Gastrocnemius medialis (tissue), 4 donors: ENCODE measurements around the gene MLLT10. TPM values are rescaled to one million over a fixed set of nuclear protein-coding genes. Genes with fewer than 3 reads are reported as not detected.

Experiments
- ATAC-seq, 2 donors: fragments of 150-250 bp; one replicate each; pipeline ENCODE4 v1.9.1; 2016
- DNase-seq, 2 donors: peaks; one replicate each; pipeline ENCODE4 v3.0.0-alpha.2; 2019
- H3K27ac ChIP-seq, 4 donors: fragments of 200-600 bp; sonication (generic); 1 replicate in 1 of 4; 2 replicates in 3 of 4; pipeline ENCODE4 v1.5.1; 2016 to 2018; ENCODE audit warnings: mild to moderate bottlenecking in 2 of 4, moderate library complexity in 1 of 4
- H3K27me3 ChIP-seq, 3 donors: fragments of 200-600 bp; sonication (generic) in 2 of 3; 1 replicate in 1 of 3; 2 replicates in 2 of 3; pipeline versions ENCODE4 v1.5.1 to v1.6.0; 2016 to 2019; ENCODE audit warnings: mild to moderate bottlenecking in 1 of 3, moderate library complexity in 1 of 3
- H3K36me3 ChIP-seq, 2 donors: fragments of 200-600 bp; sonication (generic) in 1 of 2; one replicate each; pipeline ENCODE4 v1.5.1; 2017 to 2018
- H3K4me1 ChIP-seq, 2 donors: fragments of 200-600 bp; sonication (generic) in 1 of 2; one replicate each; pipeline ENCODE4 v1.5.1; 2016 to 2017; ENCODE audit warnings: mild to moderate bottlenecking in 2 of 2
- H3K4me3 ChIP-seq, 4 donors: fragments of 200-600 bp; sonication (generic) in 3 of 4; 1 replicate in 1 of 4; 2 replicates in 3 of 4; pipeline ENCODE4 v1.5.1; 2016 to 2019; ENCODE audit warnings: mild to moderate bottlenecking in 2 of 4
- H3K9me3 ChIP-seq, 3 donors: fragments of 200-600 bp; sonication (generic) in 2 of 3; 1 replicate in 1 of 3; 2 replicates in 2 of 3; pipeline ENCODE4 v1.5.1; 2016 to 2019
- CTCF ChIP-seq, 5 experiments: fragments of 450-650 bp in 3 of 5; fragments of 200-600 bp in 2 of 5; sonication (generic) in 2 of 5; IDR thresholded peaks in 4 of 5; conservative IDR thresholded peaks in 1 of 5; 1 replicate in 4 of 5; 2 replicates in 1 of 5; pipeline ENCODE4 v1.5.1; 2016 to 2019; ENCODE audit warnings: antibody characterized with exemption in 5 of 5, mild to moderate bottlenecking in 3 of 5, moderate library complexity in 3 of 5
- POLR2A ChIP-seq, 2 donors: fragments of 450-650 bp; IDR thresholded peaks; one replicate each; pipeline ENCODE4 v1.6.1; 2017; ENCODE audit warnings: antibody characterized with exemption in 2 of 2, mild to moderate bottlenecking in 2 of 2, moderate library complexity in 2 of 2
- in situ Hi-C, 4 donors: fragments of 200-750 bp; cut with MboI; loops; one replicate each; pipeline versions ENCODE4 v1.15.0 to v1.8.0; 2017; ENCODE audit warnings: low sequenced_read_pairs in 4 of 4
- intact Hi-C: fragments of 100-400 bp; cut with DNase I; formaldehyde crosslinking; loops from one replicate; pipeline ENCODE4 v1.15.1; 2023; ENCODE audit warnings: low total_unique reads
- total RNA-seq, 4 donors: library from RNA; depleted of rRNA; stranded (reverse); fragments of >200 nt; gene quantifications; one replicate each; pipeline versions ENCODE4 v1.1.0 to v1.2.3, GENCODE V29; 2016

The MLLT10 gene
- total RNA-seq, 4 donors from 2014 or later, result 13.6 to 26.6 (median 21.6) TPM

- H3K27ac ChIP-seq, result no peak overlapping the region
- DNase-seq, result no peak
- intact Hi-C loops (no loop called here), in situ Hi-C loops (loop anchor here in 2 of 4 donors (5.0 to 25.0 kb wide), 2 partner anchors 230 to 810 kb away; partner anchors contain the start of genes BMI1 (in 1 of the 2) and COMMD3 (in 1 of the 2))
- TF ChIP-seq POLR2A (IDR thresholded peaks at IDR 0.05), result no peak
- no peak for TF ChIP-seq CTCF (IDR thresholded peaks at IDR 0.05 in 4 of 5, conservative IDR thresholded peaks at IDR 0.05 in 1 of 5)
- H3K9me3 ChIP-seq, result no peaks in the 10 kb centered on the region
- peaks cover 0 to 24% (median 24%) of the 10 kb centered on the region in 3 donors for H3K27me3 ChIP-seq
- H3K4me1 ChIP-seq, result peaks cover 2 to 3% of the 10 kb centered on the region in 2 donors
- H3K4me3 ChIP-seq, result no peak overlapping the region
- ATAC-seq, result no peak
- H3K36me3 ChIP-seq, result no peaks in the 10 kb centered on the region
Observed at GRCh38 chr10:21502348-21502740, 31.7 kb upstream of the MLLT10 start.

GRCh38 chr10:21503542-21503941 lies 30.5 kb upstream of the MLLT10 start:
- Histone ChIP-seq H3K9me3 (no peaks in the 10 kb centered on the region), H3K27me3 (peaks cover 0 to 20% (median 17%) of the 10 kb centered on the region in 3 donors), H3K4me3 (no peak overlapping the region), H3K27ac (no peak overlapping the region), H3K4me1 (no peaks in the 10 kb centered on the region), H3K36me3 (no peaks in the 10 kb centered on the region)
- intact Hi-C loops, result no loop called here
- no peak for ATAC-seq
- no peak for DNase-seq
- no peak for TF ChIP-seq POLR2A (IDR thresholded peaks at IDR 0.05)
- TF ChIP-seq CTCF (IDR thresholded peaks at IDR 0.05 in 4 of 5, conservative IDR thresholded peaks at IDR 0.05 in 1 of 5), result no peak
- in situ Hi-C loops, result loop anchor here in 2 of 4 donors (5.0 to 25.0 kb wide), 2 partner anchors 229 to 809 kb away; partner anchors contain the start of genes BMI1 (in 1 of the 2) and COMMD3 (in 1 of the 2)

- in situ Hi-C loops, result loop anchor here in 1 of 4 donors (25.0 kb wide), 1 partner anchor 807 kb away; the partner anchor contains the start of genes BMI1 and COMMD3
- Histone ChIP-seq H3K4me1 (no peaks in the 10 kb centered on the region), H3K36me3 (no peaks in the 10 kb centered on the region), H3K27me3 (peaks cover 0 to 20% (median 0%) of the 10 kb centered on the region in 3 donors), H3K9me3 (no peaks in the 10 kb centered on the region), H3K27ac (no peak overlapping the region), H3K4me3 (no peak overlapping the region)
- DNase-seq (no peak), ATAC-seq (no peak)
- intact Hi-C loops, result no loop called here
- TF ChIP-seq POLR2A (IDR thresholded peaks at IDR 0.05) (no peak), CTCF (IDR thresholded peaks at IDR 0.05 in 4 of 5, conservative IDR thresholded peaks at IDR 0.05 in 1 of 5) (no peak)
Observed at GRCh38 chr10:21505711-21506278, 28.2 kb upstream of the MLLT10 start.

GRCh38 chr10:21506351-21506750 lies 27.7 kb upstream of the MLLT10 start:
- TF ChIP-seq CTCF (IDR thresholded peaks at IDR 0.05 in 4 of 5, conservative IDR thresholded peaks at IDR 0.05 in 1 of 5) (no peak), POLR2A (IDR thresholded peaks at IDR 0.05) (no peak)
- H3K4me1 ChIP-seq, result no peaks in the 10 kb centered on the region
- ATAC-seq (no peak), DNase-seq (no peak)
- in situ Hi-C loops, result loop anchor here in 1 of 4 donors (25.0 kb wide), 1 partner anchor 806 kb away; the partner anchor contains the start of genes BMI1 and COMMD3
- no peaks in the 10 kb centered on the region for H3K9me3 ChIP-seq
- H3K27ac ChIP-seq, result no peak overlapping the region
- H3K36me3 ChIP-seq, result no peaks in the 10 kb centered on the region
- H3K4me3 ChIP-seq, result no peak overlapping the region
- intact Hi-C loops, result no loop called here
- peaks cover 0 to 23% (median 0%) of the 10 kb centered on the region in 3 donors for H3K27me3 ChIP-seq
